ENCODE results near the gene CBLN3. TPM values are rescaled to one million over a fixed set of nuclear protein-coding genes. Genes with fewer than 3 reads are reported as not detected.

The CBLN3 gene
- total and polyA plus RNA-seq, 9 of the 15 experiments (the other 6 are each of a cell fraction or from before 2014, with no cell fraction given) = 0.05 to 0.59 (median 0.26) TPM; not detected in 1

GRCh38 chr14:24429395-24430142 is at the start of gene CBLN3, which contains the start of gene KHNYN (continued):
- TF ChIP-seq RHOXF2B (CRISPR knock-in tag; conservative IDR thresholded peaks at IDR 0.05) = no peak
- TF ChIP-seq IRF9 (tag; IDR thresholded peaks at IDR 0.05) = no peak
- TF ChIP-seq, protein P1, sequence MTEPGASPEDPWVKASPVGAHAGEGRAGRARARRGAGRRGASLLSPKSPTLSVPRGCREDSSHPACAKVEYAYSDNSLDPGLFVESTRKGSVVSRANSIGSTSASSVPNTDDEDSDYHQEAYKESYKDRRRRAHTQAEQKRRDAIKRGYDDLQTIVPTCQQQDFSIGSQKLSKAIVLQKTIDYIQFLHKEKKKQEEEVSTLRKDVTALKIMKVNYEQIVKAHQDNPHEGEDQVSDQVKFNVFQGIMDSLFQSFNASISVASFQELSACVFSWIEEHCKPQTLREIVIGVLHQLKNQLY (CRISPR knock-in tag; conservative IDR thresholded peaks at IDR 0.05) = no peak
- peak; percentile 56 for TF ChIP-seq KDM5B (IDR thresholded peaks at IDR 0.05; ENCODE audit: insufficient replicate concordance, low read depth, low read length)
- TF ChIP-seq ZNF717 (CRISPR knock-in tag; IDR thresholded peaks at IDR 0.05) = no peak
- TF ChIP-seq ZNF146 (CRISPR knock-in tag; IDR thresholded peaks at IDR 0.05; ENCODE audit: unreplicated experiment) = no peak
- TF ChIP-seq PYGO2 (tag; IDR thresholded peaks at IDR 0.05) = no peak
- TF ChIP-seq SIX5 (IDR thresholded peaks at IDR 0.05; ENCODE audit: borderline replicate concordance in 1 of 2, insufficient read depth in 1 of 2, low read depth in 1 of 2, low read length in 2 of 2) = no peak
- TF ChIP-seq ZC3H4 (CRISPR knock-in tag; IDR thresholded peaks at IDR 0.05; ENCODE audit: borderline replicate concordance) = no peak
- TF ChIP-seq RBM15 (IDR thresholded peaks at IDR 0.05; ENCODE audit: insufficient read depth, low read length) = no peak
- TF ChIP-seq MECOM (CRISPR knock-in tag; IDR thresholded peaks at IDR 0.05) = no peak
- TF ChIP-seq ZNF253 (CRISPR knock-in tag; conservative IDR thresholded peaks at IDR 0.05) = no peak
- TF ChIP-seq ZNF79 (CRISPR knock-in tag; IDR thresholded peaks at IDR 0.05; ENCODE audit: low read depth) = no peak
- no peak for TF ChIP-seq ZNF696 (CRISPR knock-in tag; conservative IDR thresholded peaks at IDR 0.05)
- TF ChIP-seq, protein P2, sequence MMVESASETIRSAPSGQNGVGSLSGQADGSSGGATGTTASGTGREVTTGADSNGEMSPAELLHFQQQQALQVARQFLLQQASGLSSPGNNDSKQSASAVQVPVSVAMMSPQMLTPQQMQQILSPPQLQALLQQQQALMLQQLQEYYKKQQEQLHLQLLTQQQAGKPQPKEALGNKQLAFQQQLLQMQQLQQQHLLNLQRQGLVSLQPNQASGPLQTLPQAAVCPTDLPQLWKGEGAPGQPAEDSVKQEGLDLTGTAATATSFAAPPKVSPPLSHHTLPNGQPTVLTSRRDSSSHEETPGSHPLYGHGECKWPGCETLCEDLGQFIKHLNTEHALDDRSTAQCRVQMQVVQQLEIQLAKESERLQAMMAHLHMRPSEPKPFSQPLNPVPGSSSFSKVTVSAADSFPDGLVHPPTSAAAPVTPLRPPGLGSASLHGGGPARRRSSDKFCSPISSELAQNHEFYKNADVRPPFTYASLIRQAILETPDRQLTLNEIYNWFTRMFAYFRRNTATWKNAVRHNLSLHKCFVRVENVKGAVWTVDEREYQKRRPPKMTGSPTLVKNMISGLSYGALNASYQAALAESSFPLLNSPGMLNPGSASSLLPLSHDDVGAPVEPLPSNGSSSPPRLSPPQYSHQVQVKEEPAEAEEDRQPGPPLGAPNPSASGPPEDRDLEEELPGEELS (CRISPR knock-in tag; IDR thresholded peaks at IDR 0.05; ENCODE audit: borderline replicate concordance) = no peak
- TF ChIP-seq FIP1L1 (IDR thresholded peaks at IDR 0.05; ENCODE audit: low read depth, low read length, poor library complexity, severe bottlenecking) = no peak
- no peak for TF ChIP-seq SFPQ (IDR thresholded peaks at IDR 0.05; ENCODE audit: low read depth, low read length)
- peak; percentile 42; the same call in 1 of the 2 replicates for TF ChIP-seq EP400 (IDR thresholded peaks at IDR 0.05)
